Colonic mucosa (tissue), 4 donors: Measurements from ENCODE around the gene ASNSD1. TPM values are rescaled to one million over a fixed set of nuclear protein-coding genes. Genes with fewer than 3 reads are reported as not detected.

Experiments
- DNase-seq: peaks from one replicate; pipeline ENCODE4 v3.0.0-alpha.2; 2020
- H3K27ac ChIP-seq: fragments of 200-600 bp; one replicate; pipeline ENCODE4 v1.8.0; 2021
- H3K27me3 ChIP-seq: fragments of 200-600 bp; one replicate; pipeline ENCODE4 v1.8.0; 2021
- H3K36me3 ChIP-seq: fragments of 200-600 bp; one replicate; pipeline ENCODE4 v1.8.0; 2021
- H3K4me1 ChIP-seq: fragments of 200-600 bp; one replicate; pipeline ENCODE4 v1.8.0; 2021; ENCODE audit warnings: mild to moderate bottlenecking
- H3K4me3 ChIP-seq: fragments of 200-600 bp; one replicate; pipeline ENCODE4 v1.8.0; 2021
- H3K9ac ChIP-seq, 2 donors: one replicate each; pipeline ENCODE4 v1.7.0; 2013; ENCODE audit warnings: control low read depth in 2 of 2, low read depth in 2 of 2, low read length in 2 of 2
- H3K9me3 ChIP-seq: fragments of 200-600 bp; one replicate; pipeline ENCODE4 v1.8.0; 2021
- CTCF ChIP-seq: fragments of 200-600 bp; IDR thresholded peaks from one replicate; pipeline ENCODE4 v1.8.0; 2022; ENCODE audit warnings: antibody characterized with exemption, mild to moderate bottlenecking
- intact Hi-C: fragments of 100-400 bp; cut with DNase I; formaldehyde crosslinking; loops from one replicate; pipeline ENCODE4 v1.14.1; 2022
- total RNA-seq, 2 donors: library from RNA; stranded (reverse); fragmentation: NEBNext Ultra II Directional in 1 of 2; extraction: Animal tissue kit (Norgen Biotek cat#: 25700) in 1 of 2; gene quantifications; one replicate each; pipeline ENCODE4 v1.2.1, GENCODE V29; 2021
- donor health status: healthy.
- donor health status: DM: no; HTN: no; CAD: no.
- donor health status: DM: no; HTN: no; CAD: no.

The ASNSD1 gene
- total RNA-seq, 2 donors from 2014 or later = 24.4 to 28.1 TPM

- no peaks in the 10 kb centered on the region for H3K9me3 ChIP-seq
- no peak overlapping the region for H3K27ac ChIP-seq
- H3K4me1 ChIP-seq = no peaks in the 10 kb centered on the region
- no peak for DNase-seq
- no peak for TF ChIP-seq CTCF
- intact Hi-C loops = loop anchor here (10.0 kb wide), 1 partner anchor 164 kb away; no protein-coding TSS in a partner anchor
- no peaks in the 10 kb centered on the region for H3K36me3 ChIP-seq
- H3K9ac ChIP-seq = peak overlapping the region in 1 of 2 donors; percentile 10
- no peak overlapping the region for H3K4me3 ChIP-seq
- no peaks in the 10 kb centered on the region for H3K27me3 ChIP-seq
Measured at GRCh38 chr2:189628817-189629530, 32.3 kb upstream of the ASNSD1 start.

GRCh38 chr2:189629531-189630453, 31.5 kb upstream of the ASNSD1 start:
- Histone ChIP-seq H3K27ac (no peak overlapping the region), H3K4me3 (no peak overlapping the region), H3K9me3 (no peaks in the 10 kb centered on the region), H3K4me1 (no peaks in the 10 kb centered on the region), H3K36me3 (no peaks in the 10 kb centered on the region), H3K27me3 (no peaks in the 10 kb centered on the region), H3K9ac (peak overlapping the region in 1 of 2 donors; percentile 10)
- no peak for DNase-seq
- no peak for TF ChIP-seq CTCF
- intact Hi-C loops = loop anchor here (10.0 kb wide), 1 partner anchor 165 kb away; no protein-coding TSS in a partner anchor

- TF ChIP-seq CTCF = no peak
- no peak overlapping the region for H3K4me3 ChIP-seq
- no peaks in the 10 kb centered on the region for H3K36me3 ChIP-seq
- no peak overlapping the region for H3K9ac ChIP-seq
- no peak for DNase-seq
- intact Hi-C loops = no loop called here
- H3K9me3 ChIP-seq = no peaks in the 10 kb centered on the region
- H3K4me1 ChIP-seq = no peaks in the 10 kb centered on the region
- H3K27me3 ChIP-seq = no peaks in the 10 kb centered on the region
- no peak overlapping the region for H3K27ac ChIP-seq
Measured at GRCh38 chr2:189631849-189632248, 29.4 kb upstream of the ASNSD1 start.

GRCh38 chr2:189633392-189633811, 27.9 kb upstream of the ASNSD1 start:
- DNase-seq = no peak
- Histone ChIP-seq H3K4me1 (no peaks in the 10 kb centered on the region), H3K9ac (no peak overlapping the region), H3K9me3 (no peaks in the 10 kb centered on the region), H3K27me3 (no peaks in the 10 kb centered on the region), H3K27ac (no peak overlapping the region), H3K36me3 (no peaks in the 10 kb centered on the region), H3K4me3 (no peak overlapping the region)
- TF ChIP-seq CTCF = no peak
- intact Hi-C loops = no loop called here

GRCh38 chr2:189635353-189635752, 25.9 kb upstream of the ASNSD1 start:
- Histone ChIP-seq H3K9me3 (no peaks in the 10 kb centered on the region), H3K27me3 (no peaks in the 10 kb centered on the region), H3K4me1 (no peaks in the 10 kb centered on the region), H3K36me3 (no peaks in the 10 kb centered on the region), H3K9ac (no peak overlapping the region), H3K27ac (no peak overlapping the region), H3K4me3 (no peak overlapping the region)
- TF ChIP-seq CTCF = no peak
- DNase-seq = no peak
- intact Hi-C loops = no loop called here
